ENCODE results near the gene TTBK1. TPM values are rescaled to one million over a fixed set of nuclear protein-coding genes. Genes with fewer than 3 reads are reported as not detected.
"Not testable (repeated sequence)": the region's sequence is repeated elsewhere in the genome, so short reads cannot be mapped to it uniquely, and the experiment has no call there.

TTBK1 gene
- total RNA-seq, 1 donor, result under 0.01 TPM

DNA sequence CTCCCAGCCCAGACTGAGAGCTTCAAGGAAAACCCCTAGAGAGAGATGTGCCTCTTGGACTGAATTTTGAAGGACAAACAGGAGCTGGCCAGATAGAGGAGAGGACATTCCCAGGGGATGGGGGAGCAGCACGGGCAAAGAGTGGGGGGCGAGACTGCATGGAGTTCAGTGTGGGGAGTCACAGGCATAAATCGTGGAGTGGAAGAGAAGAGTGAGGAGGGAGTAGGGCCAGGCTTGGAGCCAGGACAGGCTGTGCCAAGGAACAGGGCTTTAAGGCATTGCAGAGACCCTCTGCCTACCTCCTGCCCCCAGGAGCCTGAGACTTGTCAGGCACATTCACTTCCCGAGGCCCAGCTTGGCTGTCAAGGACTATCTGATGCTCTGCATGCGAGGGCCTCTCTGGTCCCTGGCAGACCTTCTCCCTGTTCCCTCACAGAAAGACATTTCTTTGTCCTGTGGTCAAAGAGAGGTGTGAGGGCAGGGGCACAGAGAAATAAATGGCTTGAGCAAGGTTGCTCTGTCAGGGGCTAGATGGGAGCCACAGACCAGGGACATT lies 49.6 kb downstream of the TTBK1 start:
- H3K27me3 ChIP-seq (ENCODE audit: insufficient read depth, low read length), result no peaks in the 10 kb centered on the region
- no peaks in the 10 kb centered on the region for H3K9me3 ChIP-seq (ENCODE audit: low read depth, low read length)
- H3K4me1 ChIP-seq (ENCODE audit: insufficient read depth, low read length), result no peaks in the 10 kb centered on the region
- H3K4me3 ChIP-seq (ENCODE audit: low read length), result no peak overlapping the region

DNA sequence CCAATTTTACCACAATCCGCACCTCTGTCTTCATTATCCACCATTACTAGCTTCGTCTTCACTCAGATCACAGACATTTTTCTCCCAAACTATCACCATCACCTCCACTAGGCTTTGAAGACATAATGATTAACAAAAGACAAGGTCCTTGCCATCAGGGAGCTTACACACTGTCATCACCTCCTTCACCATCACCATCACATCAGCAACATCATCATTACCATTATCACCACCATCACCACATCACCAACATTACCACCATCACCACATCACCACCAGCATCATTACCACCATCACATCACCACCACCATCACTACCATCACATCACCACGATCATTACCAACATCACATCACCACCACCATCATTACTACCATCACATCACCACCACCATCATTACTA lies 50.4 kb downstream of the TTBK1 start:
- no peaks in the 10 kb centered on the region for H3K9me3 ChIP-seq (ENCODE audit: low read depth, low read length)
- H3K4me3 ChIP-seq (ENCODE audit: low read length), result no peak overlapping the region
- no peaks in the 10 kb centered on the region for H3K4me1 ChIP-seq (ENCODE audit: insufficient read depth, low read length)
- H3K27me3 ChIP-seq (ENCODE audit: insufficient read depth, low read length), result no peaks in the 10 kb centered on the region

DNA sequence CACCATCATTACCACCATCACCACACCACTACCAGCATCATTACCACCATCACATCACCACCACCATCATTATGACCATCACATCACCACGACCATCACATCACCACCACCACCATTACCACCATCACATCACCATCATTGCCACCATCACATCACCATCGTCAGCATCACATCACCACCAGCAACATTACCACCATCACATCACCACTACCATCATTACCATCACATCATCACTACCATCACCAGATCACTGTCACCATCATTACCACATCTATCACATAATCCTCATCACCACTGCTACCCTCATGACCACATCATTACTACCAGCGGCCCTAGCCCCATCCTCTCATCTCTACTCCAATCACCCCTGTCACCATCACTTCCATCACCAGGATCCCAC lies 51.3 kb downstream of the TTBK1 start:
- H3K4me3 ChIP-seq (ENCODE audit: low read length), result no peak overlapping the region
- no peaks in the 10 kb centered on the region for H3K27me3 ChIP-seq (ENCODE audit: insufficient read depth, low read length)
- H3K4me1 ChIP-seq (ENCODE audit: insufficient read depth, low read length), result no peaks in the 10 kb centered on the region
- no peaks in the 10 kb centered on the region for H3K9me3 ChIP-seq (ENCODE audit: low read depth, low read length)

DNA sequence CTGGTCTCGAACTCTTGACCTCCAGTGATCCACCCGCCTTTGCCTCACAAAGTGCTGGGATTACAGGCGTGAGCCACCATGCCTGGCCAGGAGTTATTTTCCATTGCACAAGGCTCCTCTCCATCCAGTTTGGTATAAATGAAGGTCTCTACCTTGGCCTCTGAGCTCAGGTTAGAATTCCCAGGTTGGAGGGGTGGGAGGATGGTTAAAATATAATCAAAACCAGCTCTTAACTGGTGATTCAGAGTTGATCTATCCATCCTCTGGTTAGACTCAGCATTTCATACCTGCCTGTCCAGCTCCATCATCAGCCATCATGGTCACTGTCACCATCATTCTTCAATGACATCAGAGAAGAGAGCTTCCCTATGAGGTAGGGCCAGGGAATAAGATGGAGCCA lies 52.2 kb downstream of the TTBK1 start:
- H3K27me3 ChIP-seq (ENCODE audit: insufficient read depth, low read length), result no peaks in the 10 kb centered on the region
- H3K4me3 ChIP-seq (ENCODE audit: low read length), result no peak overlapping the region
- no peaks in the 10 kb centered on the region for H3K4me1 ChIP-seq (ENCODE audit: insufficient read depth, low read length)
- H3K9me3 ChIP-seq (ENCODE audit: low read depth, low read length), result no peaks in the 10 kb centered on the region

DNA sequence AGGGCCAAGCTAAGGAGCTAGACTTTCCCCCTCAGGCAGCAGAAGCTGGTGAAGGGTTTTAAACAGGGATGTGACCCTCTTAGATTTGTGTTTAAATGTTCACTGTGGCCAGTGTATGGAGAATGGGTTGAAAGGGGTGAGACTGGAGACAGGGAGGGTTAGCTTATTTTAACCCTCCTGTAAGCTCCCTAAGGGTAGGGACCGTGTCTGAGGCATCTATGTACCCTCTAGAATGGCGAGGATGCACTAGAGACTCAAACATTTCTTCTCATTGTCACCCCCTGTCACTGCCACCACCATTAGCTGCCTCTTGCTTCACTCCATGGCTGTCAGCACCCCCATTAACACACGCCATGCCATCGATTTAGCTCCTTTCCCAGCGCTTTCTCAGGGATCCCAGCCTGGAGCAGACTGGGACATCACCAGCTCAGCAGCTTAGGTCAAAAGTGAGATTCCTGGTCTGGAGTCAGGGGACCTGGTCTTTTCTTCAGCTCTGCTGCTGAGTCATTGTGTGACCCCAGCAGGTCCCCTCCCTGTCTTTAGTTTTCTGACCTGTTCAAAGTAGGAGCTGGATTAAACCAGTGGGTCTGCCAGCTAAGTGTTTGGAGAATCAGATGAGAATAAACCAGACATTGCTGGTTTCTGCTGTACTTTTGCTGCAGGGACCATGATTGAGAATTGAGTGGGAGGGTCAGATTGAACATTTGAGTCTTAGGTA lies 53.7 kb downstream of the TTBK1 start:
- no peaks in the 10 kb centered on the region for H3K9me3 ChIP-seq (ENCODE audit: low read depth, low read length)
- no peak overlapping the region for H3K4me3 ChIP-seq (ENCODE audit: low read length)
- H3K4me1 ChIP-seq (ENCODE audit: insufficient read depth, low read length), result no peaks in the 10 kb centered on the region
- no peaks in the 10 kb centered on the region for H3K27me3 ChIP-seq (ENCODE audit: insufficient read depth, low read length)

DNA sequence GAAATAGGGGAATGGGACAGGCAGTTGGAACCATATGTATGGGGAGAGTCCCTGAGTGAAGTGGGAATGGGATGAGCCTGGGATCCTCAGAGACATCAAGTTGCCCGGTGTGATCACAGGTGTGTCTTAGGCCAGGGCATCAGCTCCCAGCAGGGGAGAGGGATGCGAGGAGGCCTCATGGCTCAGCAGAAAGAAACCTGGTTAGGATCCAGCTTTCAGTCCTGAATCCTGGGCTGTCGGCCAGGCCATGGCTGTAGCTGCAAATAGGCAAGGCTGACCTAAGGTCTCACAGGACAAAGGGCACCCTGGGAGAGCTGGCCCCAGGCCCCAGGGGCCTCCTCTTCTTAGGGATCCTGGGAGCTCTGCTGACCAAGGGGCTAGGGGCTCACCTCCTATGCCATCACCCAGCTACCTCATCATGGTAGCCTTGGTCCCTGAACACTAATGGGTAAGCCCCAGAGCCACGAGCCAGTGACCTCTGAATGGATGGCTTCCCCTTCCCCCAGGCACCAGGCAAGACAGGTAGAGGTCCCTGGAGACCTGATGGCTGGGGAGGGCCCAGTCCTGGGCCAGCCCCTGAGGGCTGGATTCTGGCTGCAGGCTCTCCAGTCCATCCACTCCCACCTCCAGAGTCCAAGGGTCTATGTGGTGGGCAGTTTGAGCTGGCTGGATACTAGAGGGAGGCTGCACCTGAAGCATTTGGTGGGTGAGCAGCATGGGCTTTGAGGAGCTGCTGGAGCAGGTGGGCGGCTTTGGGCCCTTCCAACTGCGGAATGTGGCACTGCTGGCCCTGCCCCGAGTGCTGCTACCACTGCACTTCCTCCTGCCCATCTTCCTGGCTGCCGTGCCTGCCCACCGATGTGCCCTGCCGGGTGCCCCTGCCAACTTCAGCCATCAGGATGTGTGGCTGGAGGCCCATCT lies 54.6 kb downstream of the TTBK1 start, which contains the start of gene SLC22A7:
Gene SLC22A7, plus strand, starts transcription at position 617 of the 921 bp plus-strand sequence. Its CDS starts 99 bp downstream, at position 716.
- no peaks in the 10 kb centered on the region for H3K4me1 ChIP-seq (ENCODE audit: insufficient read depth, low read length)
- H3K4me3 ChIP-seq (ENCODE audit: low read length), result no peak within 1 kb of the TSS
- no peaks in the 10 kb centered on the region for H3K9me3 ChIP-seq (ENCODE audit: low read depth, low read length)
- no peaks in the 10 kb centered on the region for H3K27me3 ChIP-seq (ENCODE audit: insufficient read depth, low read length)

DNA sequence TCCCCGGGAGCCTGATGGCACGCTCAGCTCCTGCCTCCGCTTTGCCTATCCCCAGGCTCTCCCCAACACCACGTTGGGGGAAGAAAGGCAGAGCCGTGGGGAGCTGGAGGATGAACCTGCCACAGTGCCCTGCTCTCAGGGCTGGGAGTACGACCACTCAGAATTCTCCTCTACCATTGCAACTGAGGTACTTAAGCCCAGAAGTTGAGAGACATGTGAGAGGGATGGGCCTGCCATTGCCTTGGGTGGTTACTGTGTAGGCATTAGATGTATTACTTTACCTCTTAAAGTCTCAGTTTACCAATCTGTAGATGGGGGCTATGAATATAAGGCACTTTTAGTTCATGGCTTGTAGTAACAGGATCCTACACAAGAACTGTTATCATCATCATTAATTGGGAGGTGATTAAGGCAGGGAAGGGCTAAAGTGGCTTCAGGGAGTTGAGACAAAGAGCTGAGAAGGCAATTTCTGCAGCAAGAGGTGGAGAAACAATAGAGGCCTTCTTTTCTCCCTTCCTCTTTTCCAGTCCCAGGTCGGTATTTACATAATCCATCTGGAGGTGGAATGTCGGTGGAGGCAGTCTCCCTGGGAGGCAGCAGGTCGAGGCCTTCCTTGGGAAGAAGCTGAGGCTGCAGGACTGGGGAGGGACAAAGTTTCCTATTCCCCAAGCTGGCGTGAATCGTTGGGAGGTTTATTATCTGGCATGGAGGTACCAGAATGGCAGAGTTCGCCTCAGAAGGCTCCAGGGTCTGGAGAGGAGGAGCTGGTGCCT lies 55.5 kb downstream of the TTBK1 start:
- H3K4me1 ChIP-seq (ENCODE audit: insufficient read depth, low read length), result no peaks in the 10 kb centered on the region
- H3K4me3 ChIP-seq (ENCODE audit: low read length), result no peak overlapping the region
- H3K27me3 ChIP-seq (ENCODE audit: insufficient read depth, low read length), result no peaks in the 10 kb centered on the region

DNA sequence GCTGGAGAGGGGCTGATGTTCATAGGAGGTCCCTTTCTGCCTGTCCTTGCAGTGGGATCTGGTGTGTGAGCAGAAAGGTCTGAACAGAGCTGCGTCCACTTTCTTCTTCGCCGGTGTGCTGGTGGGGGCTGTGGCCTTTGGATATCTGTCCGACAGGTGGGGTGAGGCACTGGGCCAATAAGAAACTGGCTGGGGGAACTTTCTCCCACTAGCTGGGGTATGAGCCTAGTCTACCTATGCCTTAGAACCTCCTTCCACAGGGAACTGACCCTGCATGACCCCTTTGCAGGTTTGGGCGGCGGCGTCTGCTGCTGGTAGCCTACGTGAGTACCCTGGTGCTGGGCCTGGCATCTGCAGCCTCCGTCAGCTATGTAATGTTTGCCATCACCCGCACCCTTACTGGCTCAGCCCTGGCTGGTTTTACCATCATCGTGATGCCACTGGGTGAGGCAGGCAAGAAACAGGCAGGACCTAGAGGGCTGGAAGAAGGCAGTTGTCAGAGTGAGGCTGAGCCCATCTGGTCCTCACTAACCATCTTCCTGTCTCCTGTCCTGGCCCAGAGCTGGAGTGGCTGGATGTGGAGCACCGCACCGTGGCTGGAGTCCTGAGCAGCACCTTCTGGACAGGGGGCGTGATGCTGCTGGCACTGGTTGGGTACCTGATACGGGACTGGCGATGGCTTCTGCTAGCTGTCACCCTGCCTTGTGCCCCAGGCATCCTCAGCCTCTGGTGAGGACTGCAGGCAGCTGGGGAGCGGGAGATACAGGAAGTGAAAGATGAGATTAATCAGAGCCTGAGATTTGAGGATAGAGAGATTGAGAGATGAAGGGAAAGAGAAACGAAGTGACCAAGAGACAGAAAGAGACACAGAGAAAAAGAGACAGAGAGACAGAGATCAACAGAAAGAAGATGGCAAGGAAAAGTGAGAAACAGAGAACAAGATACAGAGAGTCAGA lies 56.3 kb downstream of the TTBK1 start:
- H3K9me3 ChIP-seq (ENCODE audit: low read depth, low read length), result no peaks in the 10 kb centered on the region
- H3K4me3 ChIP-seq (ENCODE audit: low read length), result no peak overlapping the region

More for the DNA sequence above, 55.5 kb downstream of the TTBK1 start:
- no peaks in the 10 kb centered on the region for H3K9me3 ChIP-seq (ENCODE audit: low read depth, low read length)

DNA sequence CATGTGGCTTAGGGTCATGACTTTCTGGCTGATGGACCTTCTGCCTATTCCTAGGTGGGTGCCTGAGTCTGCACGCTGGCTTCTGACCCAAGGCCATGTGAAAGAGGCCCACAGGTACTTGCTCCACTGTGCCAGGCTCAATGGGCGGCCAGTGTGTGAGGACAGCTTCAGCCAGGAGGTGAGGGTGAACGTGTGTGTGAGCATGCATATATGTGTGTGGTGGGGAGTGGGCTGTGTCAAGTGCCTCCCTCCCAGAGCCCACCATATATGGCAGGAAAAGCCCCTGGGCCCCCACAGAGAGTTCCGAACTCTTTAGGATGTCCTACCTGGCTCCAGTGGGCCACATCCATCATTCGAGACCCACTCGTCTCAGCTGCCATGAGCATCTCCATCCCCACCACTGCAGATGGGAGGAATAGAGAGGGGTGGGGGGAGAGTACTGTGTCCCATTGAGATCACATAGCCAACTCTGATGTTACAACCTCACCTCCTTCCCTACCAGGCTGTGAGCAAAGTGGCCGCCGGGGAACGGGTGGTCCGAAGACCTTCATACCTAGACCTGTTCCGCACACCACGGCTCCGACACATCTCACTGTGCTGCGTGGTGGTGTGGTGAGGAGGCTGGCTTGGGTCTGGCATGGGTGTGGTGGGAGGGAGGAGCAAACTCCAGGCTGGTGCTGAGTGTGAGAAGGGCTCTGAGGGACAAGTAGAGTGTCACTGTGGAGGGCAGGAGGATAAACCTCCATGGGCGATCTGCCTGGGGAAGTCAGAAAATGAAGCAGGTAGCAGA lies 58.0 kb downstream of the TTBK1 start:
- Histone ChIP-seq H3K27me3 (ENCODE audit: insufficient read depth, low read length) (no peaks in the 10 kb centered on the region), H3K4me1 (ENCODE audit: insufficient read depth, low read length) (no peaks in the 10 kb centered on the region), H3K9me3 (ENCODE audit: low read depth, low read length) (no peaks in the 10 kb centered on the region), H3K4me3 (ENCODE audit: low read length) (no peak overlapping the region)

More for the DNA sequence above, 56.3 kb downstream of the TTBK1 start:
- H3K27me3 ChIP-seq (ENCODE audit: insufficient read depth, low read length), result no peaks in the 10 kb centered on the region
- H3K4me1 ChIP-seq (ENCODE audit: insufficient read depth, low read length), result no peaks in the 10 kb centered on the region

DNA sequence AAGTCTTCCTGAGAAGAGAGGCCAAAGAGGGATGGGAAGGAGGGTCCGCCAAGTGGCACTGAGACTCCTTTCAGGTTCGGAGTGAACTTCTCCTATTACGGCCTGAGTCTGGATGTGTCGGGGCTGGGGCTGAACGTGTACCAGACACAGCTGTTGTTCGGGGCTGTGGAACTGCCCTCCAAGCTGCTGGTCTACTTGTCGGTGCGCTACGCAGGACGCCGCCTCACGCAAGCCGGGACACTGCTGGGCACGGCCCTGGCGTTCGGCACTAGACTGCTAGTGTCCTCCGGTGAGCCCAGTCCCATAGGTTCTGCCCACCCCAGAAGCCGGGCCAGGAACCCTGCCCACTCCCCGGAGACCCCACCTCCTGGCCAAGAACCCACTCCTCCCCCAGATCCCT lies 58.8 kb downstream of the TTBK1 start:
- Histone ChIP-seq H3K4me3 (ENCODE audit: low read length) (no peak overlapping the region), H3K27me3 (ENCODE audit: insufficient read depth, low read length) (no peaks in the 10 kb centered on the region), H3K4me1 (ENCODE audit: insufficient read depth, low read length) (no peaks in the 10 kb centered on the region), H3K9me3 (ENCODE audit: low read depth, low read length) (no peaks in the 10 kb centered on the region)

DNA sequence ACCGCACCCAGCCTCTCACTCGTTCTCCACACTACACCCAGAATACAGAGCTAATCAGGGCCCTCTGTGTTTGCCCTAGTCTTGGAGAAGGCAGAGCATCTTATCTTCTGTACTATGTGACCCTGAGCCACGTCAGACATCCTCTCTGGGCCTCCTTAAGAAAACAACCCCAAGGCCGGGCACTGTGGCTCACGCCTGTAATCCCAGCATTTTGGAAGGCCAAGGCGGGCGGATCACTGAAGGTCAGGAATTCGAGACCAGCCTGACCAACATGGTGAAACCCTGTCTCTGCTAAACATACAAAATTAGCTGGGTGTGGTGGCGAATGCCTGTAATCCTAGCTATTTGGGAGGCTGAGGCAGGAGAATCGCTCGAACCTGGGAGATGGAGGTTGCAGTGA lies 59.7 kb downstream of the TTBK1 start:
- not testable (repeated sequence) for H3K4me1 ChIP-seq (ENCODE audit: insufficient read depth, low read length); H3K4me3 ChIP-seq (ENCODE audit: low read length); H3K9me3 ChIP-seq (ENCODE audit: low read depth, low read length); H3K27me3 ChIP-seq (ENCODE audit: insufficient read depth, low read length)

DNA sequence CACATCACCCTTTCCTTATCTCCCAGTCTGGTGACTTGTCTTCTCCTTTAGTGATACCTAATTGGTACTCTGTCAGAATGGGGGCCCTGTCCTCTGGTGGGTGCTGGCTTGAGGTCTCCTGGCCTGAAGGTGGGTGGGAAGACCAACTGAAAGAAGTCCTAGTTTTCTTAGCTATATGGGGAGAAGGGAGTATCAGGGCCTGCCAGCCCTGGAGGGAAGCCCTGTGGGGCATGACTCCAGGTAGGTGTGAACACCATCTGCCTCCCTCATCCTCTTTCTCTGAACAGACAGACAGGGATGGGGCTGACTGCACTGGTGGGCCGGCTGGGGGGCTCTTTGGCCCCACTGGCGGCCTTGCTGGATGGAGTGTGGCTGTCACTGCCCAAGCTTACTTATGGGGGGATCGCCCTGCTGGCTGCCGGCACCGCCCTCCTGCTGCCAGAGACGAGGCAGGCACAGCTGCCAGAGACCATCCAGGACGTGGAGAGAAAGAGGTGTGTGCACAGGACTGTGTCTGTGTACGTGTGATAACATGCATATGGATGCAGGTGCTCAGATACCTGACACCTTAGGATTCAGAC lies 60.6 kb downstream of the TTBK1 start:
- H3K9me3 ChIP-seq (ENCODE audit: low read depth, low read length), result no peaks in the 10 kb centered on the region
- peaks cover 12% of the 10 kb centered on the region for H3K4me1 ChIP-seq (ENCODE audit: insufficient read depth, low read length)
- H3K27me3 ChIP-seq (ENCODE audit: insufficient read depth, low read length), result no peaks in the 10 kb centered on the region
- H3K4me3 ChIP-seq (ENCODE audit: low read length), result no peak overlapping the region

DNA sequence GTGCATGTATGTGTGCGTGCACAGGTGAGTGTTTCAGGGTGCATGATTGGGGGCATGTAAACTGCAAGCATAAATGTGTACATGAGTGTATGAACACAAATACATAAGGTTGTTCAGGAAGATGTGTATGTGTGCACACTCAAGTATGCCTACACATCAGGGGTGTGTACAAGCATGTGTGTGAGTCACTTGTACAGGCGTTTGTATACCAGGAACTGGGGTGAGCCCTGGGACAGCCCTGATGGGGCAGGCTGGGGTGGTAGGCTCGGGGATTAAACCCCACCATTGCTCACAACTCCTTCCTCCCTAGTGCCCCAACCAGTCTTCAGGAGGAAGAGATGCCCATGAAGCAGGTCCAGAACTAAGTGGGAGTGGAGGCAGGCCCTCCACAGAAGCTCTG lies 61.1 kb downstream of the TTBK1 start:
- Histone ChIP-seq H3K27me3 (ENCODE audit: insufficient read depth, low read length) (no peaks in the 10 kb centered on the region), H3K4me1 (ENCODE audit: insufficient read depth, low read length) (peaks cover 17% of the 10 kb centered on the region), H3K4me3 (ENCODE audit: low read length) (no peak overlapping the region), H3K9me3 (ENCODE audit: low read depth, low read length) (no peaks in the 10 kb centered on the region)
